A549 (cell line): ENCODE data around the gene TP53BP2. TPM values are rescaled to one million over a fixed set of nuclear protein-coding genes. Genes with fewer than 3 reads are reported as not detected.
A peak's percentile ranks its signal among the peaks of the same experiment; 100 is the strongest.

Experiments
- ATAC-seq, 2 experiments: fragments of 200-7000 bp in 1 of 2; fragments of >200 bp in 1 of 2; cut with Nextera tagmentation in 1 of 2; cut with Tn5 transposase in 1 of 2; 3 replicates each; pipeline versions ENCODE4 v1.8.0 to v1.9.1; 2018 to 2020; ENCODE audit warnings: mild to moderate bottlenecking in 1 of 2, moderate library complexity in 1 of 2
- CTCF ChIA-PET: fragments of 300-600 bp; sonication (Branson Sonifier 250); formaldehyde crosslinking; extraction: SDS; loops from one replicate; lab custom pipeline; 2021; ENCODE audit warnings: antibody characterized with exemption, inconsistent platforms; lab: Yijun Ruan, JAX
- POLR2A ChIA-PET: fragments of 350-600 bp; formaldehyde crosslinking; extraction: SDS; loops from one replicate; lab custom pipeline; 2021; ENCODE audit warnings: antibody characterized with exemption, inconsistent platforms; lab: Yijun Ruan, JAX
- DNase-seq, 2 experiments: peaks; one replicate each; pipeline versions ENCODE4 v3.0.0 to v3.0.0-alpha.2; 2011 to 2016; ENCODE audit warnings: low read depth in 1 of 2, low spot score in 1 of 2
- FAIRE-seq: peaks from 2 replicates; lab custom pipeline; 2011; peaks lifted over from hg19 to GRCh38; lab: Jason Lieb, UNC
- H3K27ac ChIP-seq, 2 experiments: fragments of >200 bp; sonication (Bioruptor Twin); formaldehyde crosslinking; 3 replicates each; pipeline ENCODE4 v1.5.1; 2016 to 2017
- H3K4me1 ChIP-seq: fragments of >200 bp; sonication (Bioruptor Twin); formaldehyde crosslinking; 3 replicates; pipeline ENCODE4 v1.6.1; 2016
- H3K4me2 ChIP-seq: fragments of >200 bp; sonication (Bioruptor Twin); formaldehyde crosslinking; 3 replicates; pipeline ENCODE4 v1.6.1; 2016
- H3K4me3 ChIP-seq: fragments of >200 bp; sonication (Bioruptor Twin); formaldehyde crosslinking; 3 replicates; pipeline ENCODE4 v1.5.1; 2016
- H3K9me3 ChIP-seq: fragments of >200 bp; sonication (Bioruptor Twin); formaldehyde crosslinking; 3 replicates; pipeline ENCODE4 v1.6.1; 2016
- ATOH8 ChIP-seq: fragments of 250-450 bp; sonication (Bioruptor Pico); IDR thresholded peaks from 2 replicates; pipeline ENCODE4 v1.5.0; 2020; ENCODE audit warnings: low read depth, mild to moderate bottlenecking, moderate library complexity
- BCL3 ChIP-seq: fragments of >200 bp; sonication (Bioruptor Twin); formaldehyde crosslinking; IDR thresholded peaks from 3 replicates; pipeline ENCODE4 v1.6.1; 2016
- BHLHE40 ChIP-seq: IDR thresholded peaks from 2 replicates; pipeline ENCODE4 v1.6.1; 2012; ENCODE audit warnings: low read depth, low read length, inconsistent platforms
- CBX2 ChIP-seq: fragments of 200-600 bp; sonication (generic); IDR thresholded peaks from 2 replicates; pipeline ENCODE4 v1.6.1; 2016; ENCODE audit warnings: low read depth, mild to moderate bottlenecking, borderline replicate concordance
- CHD2 ChIP-seq: fragments of 150-350 bp; IDR thresholded peaks from 2 replicates; pipeline ENCODE4 v1.6.1; 2014; ENCODE audit warnings: low read length; ENCODE audit not compliant: partially characterized antibody
- ELK1 ChIP-seq: fragments of 150-350 bp; IDR thresholded peaks from 2 replicates; pipeline ENCODE4 v1.6.1; 2014; ENCODE audit warnings: low read depth, mild to moderate bottlenecking, low read length
- EP300 ChIP-seq, 2 experiments: fragments of >200 bp; sonication (Bioruptor Twin); formaldehyde crosslinking; IDR thresholded peaks; 2 replicates in 1 of 2; 3 replicates in 1 of 2; pipeline ENCODE4 v1.6.1; 2016 to 2017
- FOSB ChIP-seq: fragments of 250-450 bp; sonication (Bioruptor Pico); IDR thresholded peaks from 2 replicates; pipeline ENCODE4 v1.5.0; 2020; ENCODE audit warnings: mild to moderate bottlenecking, moderate library complexity
- HEYL ChIP-seq: fragments of 250-450 bp; sonication (Bioruptor Pico); IDR thresholded peaks from 2 replicates; pipeline ENCODE4 v1.8.0; 2021; ENCODE audit warnings: mild to moderate bottlenecking, moderate library complexity
- HOXA7 ChIP-seq: fragments of 250-450 bp; sonication (Bioruptor Pico); IDR thresholded peaks from 2 replicates; pipeline ENCODE4 v1.5.0; 2020; ENCODE audit warnings: mild to moderate bottlenecking, moderate library complexity
- HOXB13 ChIP-seq: fragments of 250-450 bp; sonication (Bioruptor Pico); IDR thresholded peaks from 2 replicates; pipeline ENCODE4 v1.5.0; 2020; ENCODE audit warnings: low read depth, mild to moderate bottlenecking, moderate library complexity
- HOXB5 ChIP-seq: fragments of 250-450 bp; sonication (Bioruptor Pico); IDR thresholded peaks from 2 replicates; pipeline ENCODE4 v1.5.0; 2020; ENCODE audit warnings: mild to moderate bottlenecking, moderate library complexity
- MAFK ChIP-seq: fragments of 450-650 bp; IDR thresholded peaks from 2 replicates; pipeline ENCODE4 v1.6.1; 2014; ENCODE audit not compliant: partially characterized antibody
- NFE2L2 ChIP-seq: fragments of 150-350 bp; conservative IDR thresholded peaks from 2 replicates; pipeline ENCODE4 v1.6.1; 2014; ENCODE audit warnings: low read length
- RARB ChIP-seq: fragments of 250-450 bp; sonication (Bioruptor Pico); IDR thresholded peaks from 2 replicates; pipeline ENCODE4 v1.8.0; 2021; ENCODE audit warnings: mild to moderate bottlenecking, moderate library complexity
- SREBF2 ChIP-seq: fragments of 450-650 bp; IDR thresholded peaks from 2 replicates; pipeline ENCODE4 v1.6.1; 2014; ENCODE audit warnings: mild to moderate bottlenecking, moderate library complexity
- TFCP2L1 ChIP-seq: fragments of 250-450 bp; sonication (Bioruptor Pico); IDR thresholded peaks from 2 replicates; pipeline ENCODE4 v1.5.0; 2021; ENCODE audit warnings: mild to moderate bottlenecking
- USF2 ChIP-seq: fragments of 450-650 bp; IDR thresholded peaks from 2 replicates; pipeline ENCODE4 v1.6.1; 2014; ENCODE audit warnings: antibody characterized with exemption
- ZC3H11A ChIP-seq: fragments of 450-650 bp; IDR thresholded peaks from 2 replicates; pipeline ENCODE4 v1.6.1; 2014; ENCODE audit warnings: antibody characterized with exemption, mild to moderate bottlenecking
- ZFP36 ChIP-seq: fragments of 450-650 bp; IDR thresholded peaks from 2 replicates; pipeline ENCODE4 v1.6.1; 2014; ENCODE audit warnings: borderline replicate concordance; ENCODE audit not compliant: partially characterized antibody
- ZSCAN20 ChIP-seq: fragments of 250-450 bp; sonication (Bioruptor Pico); IDR thresholded peaks from 2 replicates; pipeline ENCODE4 v1.8.0; 2022; ENCODE audit warnings: mild to moderate bottlenecking, moderate library complexity
- WGBS: methylation state at CpG from one replicate; pipeline ENCODE4 v1.1.6; 2017; ENCODE audit errors: missing lambda C conversion rate; 5-methylcytosine and 5-hydroxymethylcytosine counted together
- polyA plus RNA-seq, 4 experiments: library from polyadenylated mRNA; depleted of rRNA in 3 of 4; stranded (reverse); fragments of >200 nt; fragmentation: RNase III in 1 of 4; extraction: RNeasy Plus Mini Kit Qiagen cat#74134 plus additional on column Dnase treatment in 1 of 4; gene quantifications; 2 replicates in 3 of 4; 3 replicates in 1 of 4; pipeline ENCODE4 v1.2.3, GENCODE V29; 2011 to 2017

Gene TP53BP2
- polyA plus RNA-seq, 2 of the 4 experiments (the other 2 are of a cell fraction) = 14.0 to 33.5 TPM

GRCh38 chr1:223877804-223878203 lies 32.1 kb upstream of the TP53BP2 start:
- WGBS = 53% methylated on average over 3 of the region's 3 CpGs
- no peak for DNase-seq
- no peak for ATAC-seq
- CTCF ChIA-PET = no interaction called here
- POLR2A ChIA-PET = no interaction called here
- H3K4me2 ChIP-seq = no peak overlapping the region
- TF ChIP-seq BCL3 = no peak
- no peak for TF ChIP-seq FOSB
- TF ChIP-seq HEYL (CRISPR knock-in tag) = no peak
- no peak for TF ChIP-seq EP300 (IDR thresholded peaks at IDR 0.05)
- TF ChIP-seq ZC3H11A = no peak
- no peak for TF ChIP-seq CBX2
- no peak for TF ChIP-seq ZSCAN20 (CRISPR knock-in tag)
- no peak for TF ChIP-seq BHLHE40
- no peak for TF ChIP-seq ZFP36
- TF ChIP-seq USF2 = no peak
- TF ChIP-seq HOXA7 (CRISPR knock-in tag) = no peak
- TF ChIP-seq HOXB13 (CRISPR knock-in tag) = no peak
- no peak for TF ChIP-seq TFCP2L1
- TF ChIP-seq CHD2 = no peak
- TF ChIP-seq RARB = no peak
- TF ChIP-seq HOXB5 (CRISPR knock-in tag) = no peak
- no peak for TF ChIP-seq ELK1
- no peak for TF ChIP-seq NFE2L2
- no peak for TF ChIP-seq ATOH8 (CRISPR knock-in tag)
- no peak overlapping the region for H3K27ac ChIP-seq
- no peak for FAIRE-seq
- no peaks in the 10 kb centered on the region for H3K4me1 ChIP-seq
- no peak overlapping the region for H3K4me3 ChIP-seq
- peaks cover 2% of the 10 kb centered on the region; the same call in 1 of the 3 replicates for H3K9me3 ChIP-seq

GRCh38 chr1:223876590-223876989 lies 30.8 kb upstream of the TP53BP2 start:
- Histone ChIP-seq H3K4me1 (no peaks in the 10 kb centered on the region), H3K27ac (no peak overlapping the region), H3K4me3 (no peak overlapping the region), H3K9me3 (peaks cover 2% of the 10 kb centered on the region; the same call in 1 of the 3 replicates), H3K4me2 (no peak overlapping the region)
- ChIA-PET CTCF (no interaction called here), POLR2A (no interaction called here)
- 33% methylated on average over 6 of the region's 6 CpGs for WGBS
- FAIRE-seq (no peak), ATAC-seq (no peak), DNase-seq (no peak)
- TF ChIP-seq HEYL (CRISPR knock-in tag) = no peak
- peak; percentile 86 for TF ChIP-seq MAFK

- ChIA-PET POLR2A (no interaction called here), CTCF (interaction anchor here (0.6 to 1.2 kb wide), 2 partner anchors 10 to 27 kb away, joined by 3 read pairs; no protein-coding TSS in a partner anchor)
- ATAC-seq = no peak
- no peak for FAIRE-seq
- WGBS = 72% methylated on average over 5 of the region's 5 CpGs
- H3K27ac ChIP-seq = no peak overlapping the region
- H3K4me1 ChIP-seq = no peaks in the 10 kb centered on the region
- TF ChIP-seq MAFK (peak; percentile 21), SREBF2 (no peak)
- no peak overlapping the region for H3K4me2 ChIP-seq
- no peak overlapping the region for H3K4me3 ChIP-seq
- no peak for DNase-seq
- peaks cover 2% of the 10 kb centered on the region; the same call in 1 of the 3 replicates for H3K9me3 ChIP-seq
Measured at GRCh38 chr1:223873044-223873443, 27.3 kb upstream of the TP53BP2 start.
